Left kidney (tissue), 2 donors: Measurements from ENCODE around the gene ASIC2. TPM values are rescaled to one million over a fixed set of nuclear protein-coding genes. Genes with fewer than 3 reads are reported as not detected.

Experiments
- DNase-seq: peaks from one replicate; pipeline ENCODE4 v3.0.0-alpha.2; 2013
- polyA plus RNA-seq: library from polyadenylated mRNA; unstranded; fragments of 120-200 nt; gene quantifications from one replicate; pipeline ENCODE4 v1.2.1, GENCODE V29; 2013; ENCODE audit not compliant: insufficient read length

The ASIC2 gene
- polyA plus RNA-seq, 1 donor, result 2.5 TPM

- no peak for DNase-seq
Observed at GRCh38 chr17:33288954-33289353, 4.1 kb downstream of the ASIC2 start.

GRCh38 chr17:33287096-33287725 lies 5.9 kb downstream of the ASIC2 start:
- no peak for DNase-seq

- no peak for DNase-seq
Observed at GRCh38 chr17:33285413-33285812, 7.7 kb downstream of the ASIC2 start.

DNA sequence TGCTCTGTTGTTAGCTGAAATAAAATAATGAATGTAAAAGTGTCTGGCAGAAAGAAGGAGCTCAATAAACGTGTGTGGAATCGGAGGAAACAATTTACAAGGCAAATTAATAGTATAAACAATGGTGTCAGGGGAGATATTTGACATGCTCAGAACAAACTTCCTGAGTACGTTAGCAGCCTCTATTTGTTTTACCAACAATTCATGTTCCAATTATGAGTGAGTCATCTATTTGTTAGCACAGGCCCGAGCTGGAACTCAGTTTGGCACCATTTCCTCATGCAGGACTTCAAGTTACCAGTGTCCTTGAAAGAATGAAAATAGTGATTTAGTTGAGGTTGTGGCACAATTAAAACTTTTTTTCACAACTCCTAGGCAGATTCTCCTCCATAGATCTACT lies 9.1 kb downstream of the ASIC2 start:
- DNase-seq, result no peak

DNA sequence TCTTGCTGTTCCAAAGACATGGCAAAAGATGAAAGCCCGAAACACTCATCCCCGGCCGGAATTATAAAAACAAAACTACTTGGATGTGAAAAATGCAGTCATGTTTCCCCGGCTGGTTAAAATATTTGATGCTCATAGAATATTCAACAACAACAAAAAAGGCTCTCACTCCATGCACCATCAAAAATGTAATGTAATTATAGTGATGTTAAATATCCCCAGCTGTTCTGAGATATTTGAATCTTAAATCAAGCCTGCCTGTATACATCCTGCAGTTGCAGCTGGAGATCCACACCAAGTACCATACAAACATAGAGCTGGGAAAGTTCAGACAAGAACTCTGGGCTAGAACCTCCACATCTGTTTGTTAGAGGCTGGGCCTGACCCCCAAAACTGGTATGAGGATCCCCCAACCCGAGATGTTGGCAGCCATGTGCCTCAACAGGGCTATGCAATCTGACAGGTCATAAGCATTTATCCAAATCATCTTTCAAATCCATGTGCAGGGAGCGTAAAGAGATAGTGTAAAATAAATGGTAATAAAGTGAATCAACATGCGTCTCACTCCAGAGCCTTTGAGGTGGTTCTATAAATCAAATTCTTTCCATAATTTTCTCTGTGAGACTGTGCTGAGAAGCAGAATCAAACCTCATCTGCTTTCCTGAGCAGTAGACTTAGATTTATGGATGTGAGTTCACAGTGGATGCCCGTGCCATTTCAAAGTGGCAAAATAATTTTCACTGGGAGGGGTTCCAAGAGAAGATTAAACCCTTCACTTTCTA lies 12.7 kb downstream of the ASIC2 start:
- no peak for DNase-seq

DNA sequence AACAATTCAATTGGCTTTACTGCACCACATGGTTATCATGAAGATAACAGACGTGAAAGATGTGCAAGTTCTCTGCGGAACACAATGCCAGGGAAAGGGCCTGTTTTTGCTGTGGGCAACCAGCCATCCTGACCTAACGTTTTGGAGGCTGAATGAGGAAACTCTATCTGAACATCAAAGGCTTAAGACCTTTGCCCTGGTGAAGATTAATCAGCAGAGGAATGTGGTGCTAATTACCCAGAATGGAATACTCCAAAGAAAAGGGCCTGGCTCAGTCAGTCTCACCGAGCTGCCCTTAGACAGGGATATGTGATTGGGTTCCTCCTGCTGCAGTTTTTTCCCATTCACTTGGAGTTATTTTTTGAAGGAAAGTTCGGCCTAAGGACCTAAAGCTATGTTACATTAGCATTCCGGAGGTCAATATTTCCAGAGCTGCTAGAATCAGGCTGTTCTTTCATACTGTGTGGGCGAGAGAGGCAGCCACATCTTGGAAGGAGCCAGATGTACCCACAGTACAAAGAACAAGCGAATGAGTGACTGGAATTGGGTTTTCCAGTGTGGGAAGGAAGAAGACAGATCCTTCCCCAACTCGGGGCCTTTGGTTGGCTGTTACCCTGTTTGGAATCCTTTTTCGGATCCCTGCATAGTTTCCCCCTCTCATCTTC lies 15.5 kb downstream of the ASIC2 start:
- DNase-seq, result peak; percentile 77

- no peak for DNase-seq
Observed at GRCh38 chr17:33273743-33274410, 19.2 kb downstream of the ASIC2 start.

DNA sequence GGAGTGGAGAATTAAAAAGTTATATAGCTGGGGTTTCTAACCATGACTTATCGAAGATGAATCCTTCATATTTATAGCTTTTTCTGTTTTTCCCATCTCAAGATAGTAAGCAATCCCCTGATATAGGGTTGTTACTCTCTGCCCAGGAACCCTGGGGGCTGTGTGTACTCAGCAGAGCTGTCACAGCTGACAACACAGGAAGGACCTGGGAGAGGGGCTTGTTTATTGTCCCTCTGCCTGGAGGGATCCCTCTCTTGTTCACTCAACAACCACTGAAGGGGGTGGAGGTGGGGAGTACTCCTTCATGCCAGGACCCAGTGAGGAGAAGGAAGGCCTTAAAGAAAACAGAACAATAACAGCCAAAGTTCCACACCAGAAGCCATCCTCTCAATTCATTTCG lies 19.8 kb downstream of the ASIC2 start:
- no peak for DNase-seq

DNA sequence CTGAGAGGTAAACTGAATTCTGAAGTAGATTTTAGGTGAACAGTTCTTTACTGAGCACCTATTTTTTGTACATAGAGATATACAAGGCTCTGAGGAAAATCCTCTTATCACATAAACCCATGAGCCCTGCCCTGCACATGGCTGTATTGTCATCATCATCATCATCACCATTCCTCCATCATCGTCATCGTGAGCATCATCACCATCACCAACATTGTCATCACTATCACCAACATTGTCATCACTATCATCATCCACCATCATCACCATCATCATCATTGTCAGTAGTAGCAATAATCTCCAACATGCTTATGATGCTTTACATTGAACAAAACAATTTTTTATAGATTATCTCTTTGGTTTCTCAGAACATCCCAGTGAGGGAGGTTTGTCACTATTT lies 20.7 kb downstream of the ASIC2 start:
- no peak for DNase-seq

GRCh38 chr17:33269337-33270060 lies 23.6 kb downstream of the ASIC2 start:
- no peak for DNase-seq

DNA sequence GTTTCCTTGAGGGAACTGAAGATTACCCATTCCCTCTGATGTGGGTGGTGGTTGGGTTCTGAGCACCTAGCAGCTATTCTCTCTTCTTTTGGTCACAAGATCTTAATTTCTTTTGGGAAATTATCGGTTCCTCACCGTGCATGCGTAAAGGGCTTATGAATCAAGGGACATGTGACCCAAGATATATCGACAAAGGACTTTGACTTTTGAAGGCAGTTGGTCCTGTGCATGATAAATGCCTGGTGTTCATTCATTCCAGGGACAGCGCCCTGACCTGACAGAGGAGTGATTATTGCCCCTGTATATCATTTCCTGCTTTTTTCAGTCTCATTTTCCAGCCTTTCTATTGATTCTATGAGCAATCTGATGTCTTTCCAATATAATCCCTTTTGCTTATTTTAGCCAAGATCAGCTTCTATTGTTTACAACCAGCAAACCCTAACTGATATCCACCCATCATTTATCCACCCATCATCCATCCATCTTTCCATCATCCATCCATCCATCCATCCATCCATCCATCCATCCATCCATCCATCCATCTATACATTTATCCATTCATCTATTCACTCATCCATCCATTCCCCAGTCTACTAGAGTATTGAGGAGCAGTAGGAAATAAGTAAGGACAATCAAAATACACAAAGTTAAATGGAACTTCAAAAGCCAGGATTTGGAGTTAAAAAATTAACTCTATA lies 25.1 kb downstream of the ASIC2 start:
- DNase-seq, result no peak

- DNase-seq, result no peak
Observed at GRCh38 chr17:33267271-33267790, 25.8 kb downstream of the ASIC2 start.

- DNase-seq, result no peak
Observed at GRCh38 chr17:33266611-33267010, 26.5 kb downstream of the ASIC2 start.

GRCh38 chr17:33266116-33266515 lies 27.0 kb downstream of the ASIC2 start:
- DNase-seq, result no peak

DNA sequence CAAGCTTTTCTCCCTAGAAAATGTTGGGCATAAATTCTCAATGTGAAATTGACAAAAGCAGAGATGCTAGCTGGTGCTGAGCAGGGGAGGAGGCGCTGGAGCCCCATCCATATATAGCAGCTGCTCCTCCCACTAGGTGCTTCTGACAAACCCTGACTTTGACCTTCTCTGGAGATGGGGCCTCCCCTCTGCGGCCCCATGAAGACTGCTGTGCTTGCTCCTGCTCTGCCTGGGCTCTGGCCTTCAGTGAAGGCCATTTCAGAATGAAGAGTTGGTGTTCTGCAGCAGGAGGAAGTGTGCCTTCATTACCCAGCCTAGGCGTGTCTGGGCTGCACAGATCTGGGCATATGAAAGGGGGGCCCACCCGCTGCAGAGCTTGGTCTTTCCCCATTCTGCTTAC lies 29.7 kb downstream of the ASIC2 start:
- no peak for DNase-seq

- DNase-seq, result no peak
Observed at GRCh38 chr17:33262266-33263123, 30.6 kb downstream of the ASIC2 start.

DNA sequence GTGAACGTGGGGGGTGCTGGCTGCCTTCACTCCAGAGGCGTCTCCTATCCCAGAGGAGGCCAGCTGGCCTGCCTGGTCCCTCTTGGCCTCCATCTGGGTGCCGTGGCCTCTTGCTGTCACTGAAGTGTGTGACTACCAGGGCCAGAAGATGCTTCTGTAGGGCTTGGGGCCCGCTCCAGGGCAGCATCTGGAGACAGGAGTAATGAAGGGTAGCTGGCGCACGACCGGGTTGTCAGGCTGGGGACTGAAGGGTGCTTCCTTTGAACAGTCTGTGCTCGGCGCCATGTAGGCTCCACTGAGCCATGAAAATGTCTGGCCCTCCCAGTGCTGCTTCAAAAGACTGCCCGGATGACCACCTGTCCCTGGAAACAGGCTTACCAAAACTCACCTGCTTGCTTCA lies 31.3 kb downstream of the ASIC2 start:
- no peak for DNase-seq

DNA sequence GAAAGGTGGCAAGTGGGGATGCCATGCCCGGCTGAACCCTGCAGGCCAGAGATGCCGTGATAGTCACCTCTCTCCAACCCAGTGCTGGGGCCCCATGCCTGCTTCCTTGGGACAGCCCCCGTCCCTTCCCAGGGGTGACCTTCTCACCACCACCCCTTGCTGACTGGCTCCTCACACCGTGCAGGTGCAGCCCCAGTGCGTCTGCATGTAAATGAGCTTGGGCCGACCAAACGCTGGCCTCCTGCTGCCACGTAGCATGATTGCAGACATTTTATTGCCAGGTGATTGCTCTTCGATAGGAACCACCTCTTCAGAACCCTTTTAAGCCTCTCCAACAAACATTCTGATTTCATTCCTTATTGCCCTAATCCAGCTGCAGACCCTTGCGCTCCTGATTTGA lies 32.5 kb downstream of the ASIC2 start:
- DNase-seq, result no peak

GRCh38 chr17:33258296-33258695 lies 34.8 kb downstream of the ASIC2 start:
- no peak for DNase-seq

- DNase-seq, result no peak
Observed at GRCh38 chr17:33245183-33245582, 47.9 kb downstream of the ASIC2 start.
